Measurements from ENCODE around the gene RAET1G.

DNA sequence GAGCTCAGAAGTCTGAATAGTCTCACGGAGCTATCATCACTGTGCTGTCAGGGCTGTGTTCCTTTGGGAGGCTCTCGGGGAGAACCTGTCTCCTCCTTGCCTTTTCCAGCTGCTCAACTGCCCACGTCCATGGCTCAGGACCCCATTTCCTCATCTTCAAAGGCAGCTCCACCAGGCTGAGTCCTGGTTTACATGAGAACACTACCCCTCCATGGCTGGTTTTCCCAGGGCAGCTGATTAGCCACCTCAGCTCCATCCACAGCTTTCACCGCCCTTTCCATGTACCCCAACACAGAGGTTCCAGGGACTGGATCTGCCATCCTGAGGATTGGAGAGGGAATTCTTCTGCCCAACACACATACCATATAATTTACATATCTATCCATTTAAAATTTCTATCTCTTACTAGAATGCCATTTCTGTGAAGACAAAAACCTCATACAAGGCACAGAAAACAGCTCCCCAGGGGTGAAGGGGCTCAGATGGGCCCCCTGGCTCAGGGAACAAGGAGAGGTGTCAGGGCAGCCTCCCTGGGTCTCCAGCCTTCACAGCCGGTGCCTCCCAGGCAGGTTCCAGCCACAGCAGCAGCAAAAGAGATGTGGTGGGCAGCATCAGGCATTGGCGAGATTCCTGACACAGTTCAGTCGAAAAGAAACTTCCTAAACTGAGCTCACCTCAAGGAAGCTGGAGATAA is 22.8 kb downstream of the RAET1G start:
- TF ChIP-seq, protein P1, sequence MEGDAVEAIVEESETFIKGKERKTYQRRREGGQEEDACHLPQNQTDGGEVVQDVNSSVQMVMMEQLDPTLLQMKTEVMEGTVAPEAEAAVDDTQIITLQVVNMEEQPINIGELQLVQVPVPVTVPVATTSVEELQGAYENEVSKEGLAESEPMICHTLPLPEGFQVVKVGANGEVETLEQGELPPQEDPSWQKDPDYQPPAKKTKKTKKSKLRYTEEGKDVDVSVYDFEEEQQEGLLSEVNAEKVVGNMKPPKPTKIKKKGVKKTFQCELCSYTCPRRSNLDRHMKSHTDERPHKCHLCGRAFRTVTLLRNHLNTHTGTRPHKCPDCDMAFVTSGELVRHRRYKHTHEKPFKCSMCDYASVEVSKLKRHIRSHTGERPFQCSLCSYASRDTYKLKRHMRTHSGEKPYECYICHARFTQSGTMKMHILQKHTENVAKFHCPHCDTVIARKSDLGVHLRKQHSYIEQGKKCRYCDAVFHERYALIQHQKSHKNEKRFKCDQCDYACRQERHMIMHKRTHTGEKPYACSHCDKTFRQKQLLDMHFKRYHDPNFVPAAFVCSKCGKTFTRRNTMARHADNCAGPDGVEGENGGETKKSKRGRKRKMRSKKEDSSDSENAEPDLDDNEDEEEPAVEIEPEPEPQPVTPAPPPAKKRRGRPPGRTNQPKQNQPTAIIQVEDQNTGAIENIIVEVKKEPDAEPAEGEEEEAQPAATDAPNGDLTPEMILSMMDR (conservative IDR thresholded peaks at IDR 0.05; ENCODE audit: low read depth, low read length): no peak
- TF ChIP-seq EZH2 (IDR thresholded peaks at IDR 0.05; ENCODE audit: borderline replicate concordance, low read depth, low read length, poor library complexity, severe bottlenecking): no peak
